NCI-H1694 treated with DMSO at 0.1 percent for 48 hours (cell line): ENCODE measurements around the gene KLRG1.

ENCODE experiments used
- DNase-seq: peaks from one replicate; lab custom pipeline; 2025; lab: John Stamatoyannopoulos, UW

The KLRG1 gene

DNA sequence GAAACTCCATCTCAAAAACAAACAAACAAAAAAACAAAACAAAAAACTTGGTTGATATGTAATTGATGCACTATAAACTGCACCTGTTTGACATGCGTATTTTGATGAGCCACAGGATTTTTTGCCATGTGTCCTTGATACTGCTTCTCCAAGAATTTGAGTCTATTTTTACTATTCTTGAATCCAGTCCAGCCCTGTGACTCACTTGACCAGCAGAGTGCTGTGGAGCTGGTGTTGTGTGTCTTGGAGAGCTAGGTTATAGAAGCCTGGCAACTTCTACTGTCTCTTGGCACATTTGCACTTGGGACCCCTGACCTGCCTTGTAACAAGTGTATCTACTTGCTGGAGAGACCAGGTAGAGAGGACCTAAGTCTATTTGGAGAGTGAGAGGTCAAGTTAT is 52.0 kb downstream of the KLRG1 start:
- no peak for DNase-seq

DNA sequence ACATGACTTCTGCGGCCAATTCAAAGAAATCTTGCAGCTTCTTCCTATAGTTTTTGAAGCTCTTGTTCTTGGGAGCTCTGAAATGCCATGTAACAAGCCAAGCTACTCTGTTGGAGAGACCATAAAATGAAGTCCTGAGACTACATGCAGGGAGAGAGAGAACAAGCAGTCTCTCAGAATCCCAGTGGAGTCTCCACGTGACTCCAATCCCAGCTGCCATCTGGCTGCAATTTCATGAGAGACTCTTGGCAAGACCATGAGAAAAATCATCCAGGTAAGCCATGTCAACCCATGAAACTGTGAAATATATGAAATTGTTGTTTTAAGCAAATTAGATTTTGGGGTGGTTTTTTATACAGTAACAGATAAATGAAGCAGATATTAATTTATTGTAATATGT is 54.4 kb downstream of the KLRG1 start:
- DNase-seq = no peak

DNA sequence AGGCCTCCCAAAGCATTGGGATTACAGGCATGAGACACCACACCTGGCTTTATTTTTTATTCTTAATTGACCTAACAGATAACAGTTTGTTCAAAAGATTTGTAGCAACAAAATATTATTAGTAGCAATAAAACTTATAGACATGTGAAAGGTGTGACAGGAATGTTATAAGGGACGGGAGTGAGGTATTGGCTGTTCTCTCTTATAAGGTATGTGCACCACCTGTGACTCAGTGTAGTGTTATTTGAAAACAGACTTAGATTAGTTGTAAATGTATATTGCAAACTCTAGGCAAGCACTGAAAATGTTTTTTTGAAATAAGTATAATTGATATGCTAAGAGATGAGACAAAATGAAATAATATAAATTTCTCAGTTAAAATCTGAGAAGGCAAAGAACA is 57.8 kb downstream of the KLRG1 start:
- DNase-seq = no peak

DNA sequence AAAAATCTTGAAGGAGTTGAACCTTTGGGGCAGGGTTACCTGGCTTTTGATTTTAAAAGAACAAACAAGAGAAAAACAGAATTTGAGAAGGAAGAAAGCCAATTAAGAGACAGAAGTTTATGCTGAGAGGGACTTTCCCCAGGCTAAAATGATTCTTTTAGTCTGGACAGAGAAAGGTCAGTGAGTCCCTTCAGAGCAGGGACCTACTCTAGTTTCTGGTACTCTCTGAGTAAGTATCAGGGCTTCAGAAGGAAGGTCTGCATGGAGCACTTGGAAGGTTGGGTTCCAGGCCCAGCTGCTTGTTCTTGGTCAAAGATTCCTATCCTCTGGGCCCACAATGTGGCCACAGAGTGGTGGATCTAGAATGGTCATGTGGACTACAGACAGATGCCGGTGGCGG is 59.6 kb downstream of the KLRG1 start:
- no peak for DNase-seq

DNA sequence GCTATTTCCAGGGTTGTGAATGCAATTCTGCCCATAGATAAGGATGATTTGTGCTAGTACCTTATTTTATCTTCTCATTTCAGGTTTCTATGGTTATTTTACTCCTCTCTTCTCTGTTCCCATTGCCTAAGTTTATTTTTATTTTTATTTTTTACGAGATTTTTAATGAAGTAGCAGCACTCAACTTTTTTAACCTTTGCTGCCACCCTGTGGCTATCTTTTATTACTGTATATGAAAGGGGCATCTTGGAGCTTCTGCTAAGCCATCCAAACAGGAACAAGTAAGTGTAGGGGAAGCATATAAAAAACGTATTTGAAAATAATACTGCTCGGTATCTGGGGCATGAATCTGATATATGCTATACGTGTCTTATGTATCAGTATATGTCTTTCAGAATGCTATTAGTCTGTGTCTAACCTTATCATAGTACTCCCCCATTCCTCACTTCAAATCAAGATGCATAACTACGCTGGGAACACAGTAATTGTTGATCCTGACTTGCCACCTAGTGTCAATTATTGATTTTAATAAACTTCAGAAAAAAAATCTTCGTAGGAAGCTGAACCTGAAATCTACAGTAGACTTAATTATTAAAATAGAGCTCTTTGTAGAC is 60.3 kb downstream of the KLRG1 start:
- DNase-seq = no peak

DNA sequence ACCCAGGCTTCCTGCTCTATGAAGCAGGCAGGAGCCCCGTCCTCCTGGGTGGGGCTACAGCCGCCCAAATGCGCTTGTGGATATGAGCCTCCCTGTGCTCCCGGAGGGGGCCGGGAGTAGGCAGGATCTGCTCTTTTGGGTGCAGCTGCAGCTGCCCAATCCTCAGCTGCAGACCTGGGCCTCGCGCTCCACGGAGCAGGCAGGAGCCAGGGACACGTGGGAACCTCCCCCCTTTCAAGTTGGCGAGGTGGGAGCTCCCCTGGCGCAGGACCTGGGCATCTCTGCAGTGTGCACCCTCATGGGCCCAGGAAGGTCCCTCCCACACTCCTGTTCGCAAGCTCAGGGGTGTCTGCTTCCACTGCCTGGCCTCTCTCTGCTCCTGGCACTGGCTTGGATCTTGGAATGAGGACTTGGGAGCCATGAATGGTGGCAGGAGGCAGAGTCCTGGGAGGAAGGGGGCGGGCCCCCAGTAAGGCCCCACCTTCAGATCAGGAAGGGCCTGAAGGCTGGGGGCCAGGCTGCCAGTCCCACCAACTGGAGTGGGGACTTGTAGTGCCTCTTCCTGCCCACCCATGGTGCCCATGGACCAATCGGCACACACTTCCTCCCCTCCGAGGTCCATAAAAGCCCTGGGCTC is 61.3 kb downstream of the KLRG1 start:
- DNase-seq = no peak

DNA sequence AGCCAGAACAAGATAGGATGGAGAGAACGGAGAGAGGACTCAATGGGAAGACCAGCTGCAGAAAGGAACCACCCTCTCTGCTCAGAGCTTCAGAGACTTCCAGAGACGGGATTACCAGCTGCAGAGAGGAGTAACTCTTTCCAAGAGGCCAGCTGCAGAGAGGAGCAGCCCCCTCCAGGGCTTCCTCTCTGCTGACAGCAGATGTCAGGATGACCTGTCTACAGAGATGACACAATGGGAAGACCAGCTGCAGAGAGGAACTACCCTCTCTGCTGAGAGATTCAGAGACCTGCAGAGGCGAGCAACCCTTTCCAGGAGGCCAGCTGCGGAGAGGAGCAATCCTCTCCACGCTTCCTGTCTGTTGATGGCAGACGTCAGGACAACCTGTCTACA is 61.8 kb downstream of the KLRG1 start:
- no peak for DNase-seq

DNA sequence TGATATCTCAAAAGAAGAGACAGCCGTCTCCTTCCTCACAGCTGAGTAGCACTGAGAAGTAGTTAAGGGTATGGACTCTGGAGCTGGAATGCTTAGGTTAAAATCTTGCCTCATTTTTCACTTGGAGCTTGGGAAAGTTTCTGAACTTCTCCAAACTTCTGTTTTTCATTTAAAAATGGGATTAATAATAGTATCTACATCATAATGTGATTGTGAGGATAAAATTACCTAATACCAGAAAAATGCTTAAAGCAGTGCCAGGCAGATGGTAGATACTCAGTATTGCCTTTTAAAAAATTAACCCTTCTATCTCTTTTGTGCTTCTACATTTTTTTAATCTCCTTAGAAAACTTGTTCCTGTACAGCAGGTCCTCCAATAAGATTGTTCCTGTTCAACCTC is 63.3 kb downstream of the KLRG1 start:
- DNase-seq = no peak
